ENCODE data around the gene SIRT4. TPM values are rescaled to one million over a fixed set of nuclear protein-coding genes. Genes with fewer than 3 reads are reported as not detected.
A peak's percentile ranks its signal among the peaks of the same experiment; 100 is the strongest.

Gene SIRT4
- total and polyA plus RNA-seq, 2 donors: 2.8 TPM

- WGBS: 49% methylated on average over 10 of the region's 10 CpGs
- H3K4me3 ChIP-seq (ENCODE audit: low read length in 2 of 2): no peak overlapping the region
- peaks cover 0 to 15% of the 10 kb centered on the region in 2 donors for H3K27me3 ChIP-seq (ENCODE audit: control insufficient read depth in 2 of 2, insufficient read depth in 1 of 2, low read length in 1 of 2)
- peaks cover 0 to 34% of the 10 kb centered on the region in 2 donors for H3K4me1 ChIP-seq (ENCODE audit: control insufficient read depth in 2 of 2, insufficient read depth in 2 of 2, low read length in 2 of 2)
- no peaks in the 10 kb centered on the region for H3K36me3 ChIP-seq (ENCODE audit: control insufficient read depth in 2 of 2, insufficient read depth in 2 of 2, low read length in 1 of 2)
- H3K9me3 ChIP-seq (ENCODE audit: control insufficient read depth in 2 of 2, insufficient read depth in 1 of 2, low read length in 1 of 2): no peaks in the 10 kb centered on the region
- peak in 1 of 9 donors; percentile 19 for DNase-seq (ENCODE audit: low read depth in 6 of 9, low spot score in 9 of 9)
- H3K27ac ChIP-seq (ENCODE audit: low read depth in 1 of 2, low read length in 1 of 2): peak overlapping the region in 1 of 2 donors; percentile 25
These were observed 39.9 kb upstream of the SIRT4 start for GRCh38 chr12:120261951-120262851.

- Histone ChIP-seq H3K9me3 (ENCODE audit: control insufficient read depth in 2 of 2, insufficient read depth in 1 of 2, low read length in 1 of 2) (no peaks in the 10 kb centered on the region), H3K27ac (ENCODE audit: low read depth in 1 of 2, low read length in 1 of 2) (peak overlapping the region in 1 of 2 donors; percentile 39), H3K4me3 (ENCODE audit: low read length in 2 of 2) (no peak overlapping the region), H3K27me3 (ENCODE audit: control insufficient read depth in 2 of 2, insufficient read depth in 1 of 2, low read length in 1 of 2) (peaks cover 0 to 15% of the 10 kb centered on the region in 2 donors), H3K36me3 (ENCODE audit: control insufficient read depth in 2 of 2, insufficient read depth in 2 of 2, low read length in 1 of 2) (no peaks in the 10 kb centered on the region), H3K4me1 (ENCODE audit: control insufficient read depth in 2 of 2, insufficient read depth in 2 of 2, low read length in 2 of 2) (peaks cover 0 to 31% of the 10 kb centered on the region in 2 donors)
- 78% methylated on average over 15 of the region's 15 CpGs for WGBS
- no peak for DNase-seq (ENCODE audit: low read depth in 6 of 9, low spot score in 9 of 9)
These were observed 39.0 kb upstream of the SIRT4 start for GRCh38 chr12:120262852-120263747.

DNA sequence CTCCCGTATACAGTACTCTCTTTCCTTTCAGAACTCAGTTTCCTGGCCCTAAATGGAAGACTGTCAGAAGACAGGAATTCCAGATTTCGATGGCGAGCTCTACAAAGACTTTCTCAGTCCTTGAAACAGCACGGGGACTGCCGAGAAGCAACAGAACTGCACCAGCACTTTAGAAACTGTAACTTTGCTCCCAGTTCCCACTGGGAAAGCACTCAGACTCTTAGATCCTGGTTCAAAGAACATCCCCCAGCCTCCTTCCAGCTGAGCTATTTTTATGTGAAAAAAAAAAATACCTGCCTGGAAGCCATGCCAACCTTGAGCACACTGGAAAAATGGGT is 38.4 kb upstream of the SIRT4 start:
- 92% methylated on average over 5 of the region's 5 CpGs for WGBS
- Histone ChIP-seq H3K4me3 (ENCODE audit: low read length in 2 of 2) (no peak overlapping the region), H3K4me1 (ENCODE audit: control insufficient read depth in 2 of 2, insufficient read depth in 2 of 2, low read length in 2 of 2) (peaks cover 0 to 29% of the 10 kb centered on the region in 2 donors), H3K36me3 (ENCODE audit: control insufficient read depth in 2 of 2, insufficient read depth in 2 of 2, low read length in 1 of 2) (no peaks in the 10 kb centered on the region), H3K27me3 (ENCODE audit: control insufficient read depth in 2 of 2, insufficient read depth in 1 of 2, low read length in 1 of 2) (peaks cover 0 to 15% of the 10 kb centered on the region in 2 donors), H3K9me3 (ENCODE audit: control insufficient read depth in 2 of 2, insufficient read depth in 1 of 2, low read length in 1 of 2) (no peaks in the 10 kb centered on the region), H3K27ac (ENCODE audit: low read depth in 1 of 2, low read length in 1 of 2) (peak overlapping the region; percentile 15 to 43)
- DNase-seq (ENCODE audit: low read depth in 6 of 9, low spot score in 9 of 9): no peak

DNA sequence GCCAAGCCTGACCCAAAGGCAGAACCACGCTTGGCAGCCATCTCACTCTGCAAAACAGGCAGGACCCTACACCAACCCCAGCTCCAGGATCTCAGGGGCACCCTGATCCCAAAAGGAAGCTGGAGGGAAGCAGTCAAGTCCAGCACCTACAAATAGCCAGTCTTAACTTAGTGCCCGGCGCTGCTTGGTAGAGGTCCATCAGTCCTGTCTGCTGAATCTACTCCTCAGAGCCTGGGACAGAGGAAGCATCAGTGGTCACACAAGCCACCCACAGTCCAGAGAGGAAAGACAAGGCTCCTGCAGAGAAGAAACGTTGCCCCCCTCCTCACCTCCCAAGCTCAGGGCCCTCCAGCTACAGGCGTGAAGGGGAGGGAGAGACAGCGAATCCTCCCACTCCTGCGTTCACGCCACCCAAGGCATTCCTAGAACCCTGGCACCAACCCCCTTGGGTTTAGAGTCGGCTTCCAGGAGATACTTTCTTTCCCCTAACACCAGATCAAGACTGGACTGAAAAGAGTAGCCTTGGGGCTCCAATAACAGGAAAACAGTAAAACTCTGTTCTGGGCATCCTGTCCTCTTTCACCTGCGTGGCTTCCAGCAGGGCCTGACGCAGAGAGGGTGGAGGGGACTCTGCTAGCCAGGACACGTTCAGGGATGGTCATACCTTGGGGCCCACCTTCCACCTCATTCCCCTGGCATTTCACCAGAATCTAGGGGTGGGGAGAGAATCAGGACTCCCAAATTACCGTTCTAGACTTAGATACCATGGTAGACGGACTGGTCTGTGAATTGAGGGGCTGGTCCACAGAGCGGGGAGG is 37.8 kb upstream of the SIRT4 start:
- Histone ChIP-seq H3K27me3 (ENCODE audit: control insufficient read depth in 2 of 2, insufficient read depth in 1 of 2, low read length in 1 of 2) (peaks cover 0 to 15% of the 10 kb centered on the region in 2 donors), H3K4me1 (ENCODE audit: control insufficient read depth in 2 of 2, insufficient read depth in 2 of 2, low read length in 2 of 2) (peaks cover 0 to 29% of the 10 kb centered on the region in 2 donors), H3K36me3 (ENCODE audit: control insufficient read depth in 2 of 2, insufficient read depth in 2 of 2, low read length in 1 of 2) (no peaks in the 10 kb centered on the region), H3K9me3 (ENCODE audit: control insufficient read depth in 2 of 2, insufficient read depth in 1 of 2, low read length in 1 of 2) (no peaks in the 10 kb centered on the region), H3K27ac (ENCODE audit: low read depth in 1 of 2, low read length in 1 of 2) (peak overlapping the region; percentile 38 to 51), H3K4me3 (ENCODE audit: low read length in 2 of 2) (peak overlapping the region; percentile 58 to 91)
- WGBS: 87% methylated on average over 15 of the region's 15 CpGs
- peak in 1 of 9 donors; percentile 22 for DNase-seq (ENCODE audit: low read depth in 6 of 9, low spot score in 9 of 9)

DNA sequence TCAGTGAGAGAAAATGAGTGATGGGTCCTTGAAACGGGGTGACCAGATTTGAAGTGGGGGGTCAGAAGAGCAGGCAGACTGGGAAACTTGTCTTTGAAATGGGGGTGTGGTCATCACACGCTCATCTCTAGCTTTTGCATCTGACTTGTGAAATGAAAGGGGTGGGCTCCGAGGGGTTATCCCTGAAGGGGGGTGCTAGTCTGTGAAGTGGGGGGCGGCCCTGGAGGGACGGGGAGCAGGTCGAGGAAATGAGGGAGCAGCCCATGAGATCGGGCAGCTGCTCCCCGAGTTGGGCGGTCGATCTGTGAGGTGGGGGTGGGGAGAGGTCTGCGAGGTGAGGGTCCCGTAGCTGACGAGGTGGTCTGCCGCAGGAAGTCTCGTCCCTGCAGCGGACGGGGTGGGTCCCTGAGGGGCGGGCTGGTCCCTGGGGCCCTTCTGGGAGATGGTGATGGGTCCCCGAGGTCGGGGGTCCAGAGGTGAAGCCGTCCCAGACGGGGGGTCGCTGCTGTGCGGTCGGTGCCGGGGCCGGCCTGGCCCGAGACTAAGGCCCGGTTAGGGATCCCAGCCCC is 37.1 kb upstream of the SIRT4 start:
- H3K4me1 ChIP-seq (ENCODE audit: control insufficient read depth in 2 of 2, insufficient read depth in 2 of 2, low read length in 2 of 2): peaks cover 0 to 29% of the 10 kb centered on the region in 2 donors
- 6% methylated on average over 29 of the region's 29 CpGs for WGBS

GRCh38 chr12:120265473-120266179 is 36.5 kb upstream of the SIRT4 start, which contains the start of gene PXN:
Gene PXN (minus strand): TSS chr12:120265730. CDS start chr12:120265629, 101 bp downstream.
- no peaks in the 10 kb centered on the region for H3K36me3 ChIP-seq (ENCODE audit: control insufficient read depth in 2 of 2, insufficient read depth in 2 of 2, low read length in 1 of 2)
- DNase-seq (ENCODE audit: low read depth in 6 of 9, low spot score in 9 of 9): peak in 7 of 9 donors; percentile 56 to 86 (median 69)
- 3% methylated on average over 81 of the region's 81 CpGs for WGBS
- peaks cover 0 to 15% of the 10 kb centered on the region in 2 donors for H3K27me3 ChIP-seq (ENCODE audit: control insufficient read depth in 2 of 2, insufficient read depth in 1 of 2, low read length in 1 of 2)
- H3K27ac ChIP-seq (ENCODE audit: low read depth in 1 of 2, low read length in 1 of 2): peak within 1 kb of the TSS; percentile 51 to 82
- peaks cover 0 to 29% of the 10 kb centered on the region in 2 donors for H3K4me1 ChIP-seq (ENCODE audit: control insufficient read depth in 2 of 2, insufficient read depth in 2 of 2, low read length in 2 of 2)
- H3K4me3 ChIP-seq (ENCODE audit: low read length in 2 of 2): peak within 1 kb of the TSS; percentile 58 to 91
- no peaks in the 10 kb centered on the region for H3K9me3 ChIP-seq (ENCODE audit: control insufficient read depth in 2 of 2, insufficient read depth in 1 of 2, low read length in 1 of 2)

More for the DNA sequence above, 37.1 kb upstream of the SIRT4 start:
- no peak for DNase-seq (ENCODE audit: low read depth in 6 of 9, low spot score in 9 of 9)
- Histone ChIP-seq H3K27ac (ENCODE audit: low read depth in 1 of 2, low read length in 1 of 2) (peak overlapping the region; percentile 51 to 82), H3K36me3 (ENCODE audit: control insufficient read depth in 2 of 2, insufficient read depth in 2 of 2, low read length in 1 of 2) (no peaks in the 10 kb centered on the region), H3K4me3 (ENCODE audit: low read length in 2 of 2) (peak overlapping the region; percentile 58 to 91), H3K27me3 (ENCODE audit: control insufficient read depth in 2 of 2, insufficient read depth in 1 of 2, low read length in 1 of 2) (peaks cover 0 to 15% of the 10 kb centered on the region in 2 donors), H3K9me3 (ENCODE audit: control insufficient read depth in 2 of 2, insufficient read depth in 1 of 2, low read length in 1 of 2) (no peaks in the 10 kb centered on the region)

GRCh38 chr12:120266180-120266870 is 35.8 kb upstream of the SIRT4 start:
- Histone ChIP-seq H3K4me3 (ENCODE audit: low read length in 2 of 2) (no peak overlapping the region), H3K36me3 (ENCODE audit: control insufficient read depth in 2 of 2, insufficient read depth in 2 of 2, low read length in 1 of 2) (no peaks in the 10 kb centered on the region), H3K4me1 (ENCODE audit: control insufficient read depth in 2 of 2, insufficient read depth in 2 of 2, low read length in 2 of 2) (peaks cover 0 to 29% of the 10 kb centered on the region in 2 donors), H3K27me3 (ENCODE audit: control insufficient read depth in 2 of 2, insufficient read depth in 1 of 2, low read length in 1 of 2) (peaks cover 0 to 15% of the 10 kb centered on the region in 2 donors), H3K27ac (ENCODE audit: low read depth in 1 of 2, low read length in 1 of 2) (no peak overlapping the region), H3K9me3 (ENCODE audit: control insufficient read depth in 2 of 2, insufficient read depth in 1 of 2, low read length in 1 of 2) (no peaks in the 10 kb centered on the region)
- WGBS: 58% methylated on average over 8 of the region's 8 CpGs
- no peak for DNase-seq (ENCODE audit: low read depth in 6 of 9, low spot score in 9 of 9)

Data from thymus (tissue), 11 donors.